GM21825 (cell line): ENCODE measurements around the gene SKIC3.

Source experiments
- ATAC-seq: cut with Tn5 transposase; IDR thresholded peaks from one replicate; pipeline ENCODE4 v1.9.1; 2021; ENCODE audit warnings: mild to moderate bottlenecking, moderate library complexity; ENCODE audit not compliant: unreplicated experiment

SKIC3 gene

GRCh38 chr5:95554647-95555548 lies at the start of gene SKIC3, which contains the start of gene ARSK:
Gene SKIC3, minus strand, starts transcription at chr5:95554977. Its CDS starts 7,827 bp downstream, at chr5:95547150.
Gene ARSK, plus strand, starts transcription at chr5:95555101. Its CDS starts 178 bp downstream, at chr5:95555279.
- ATAC-seq, result peak; percentile 93

DNA sequence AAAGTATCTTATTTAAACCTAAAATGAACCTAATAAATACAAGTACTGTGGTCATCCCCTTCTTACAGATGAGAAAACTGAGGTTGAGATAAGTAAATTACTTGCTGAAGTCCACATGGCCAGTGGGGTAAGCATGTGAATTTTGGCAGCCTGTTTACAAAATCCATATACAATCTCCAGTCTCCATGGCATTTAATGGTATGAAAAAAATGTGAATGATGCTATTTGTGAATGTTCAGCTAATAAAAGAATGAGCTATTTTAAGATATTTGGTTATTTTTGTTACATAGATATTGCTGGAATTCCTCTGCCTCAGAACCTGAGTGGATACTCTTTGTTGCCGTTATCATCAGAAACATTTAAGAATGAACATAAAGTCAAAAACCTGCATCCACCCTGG lies 45.8 kb upstream of the SKIC3 start:
- no peak for ATAC-seq

DNA sequence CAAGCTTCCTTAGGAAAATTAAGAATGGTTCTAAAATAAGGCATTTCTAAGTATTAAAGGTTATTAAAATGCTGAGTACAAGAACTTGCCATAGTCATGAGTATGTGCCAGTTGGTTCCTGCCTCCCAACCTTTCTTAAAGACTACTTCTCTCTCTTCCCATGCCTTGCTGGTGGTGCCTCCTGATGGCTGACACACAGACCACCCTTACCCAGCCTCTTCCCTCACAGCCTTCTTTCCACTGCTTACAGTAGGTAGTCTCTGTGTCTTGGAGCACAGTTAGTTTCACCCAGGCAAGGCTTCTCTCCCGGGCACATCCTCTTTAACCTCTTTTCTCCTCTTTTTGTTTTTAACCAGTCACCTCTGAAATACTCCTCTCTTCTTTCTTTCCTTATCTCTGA lies 44.5 kb upstream of the SKIC3 start:
- no peak for ATAC-seq

- ATAC-seq, result no peak
Measured at GRCh38 chr5:95595289-95595931, 40.6 kb upstream of the SKIC3 start.

GRCh38 chr5:95591490-95591901 lies 36.7 kb upstream of the SKIC3 start:
- ATAC-seq, result peak; percentile 87

- no peak for ATAC-seq
Measured at GRCh38 chr5:95590880-95591279, 36.1 kb upstream of the SKIC3 start.

DNA sequence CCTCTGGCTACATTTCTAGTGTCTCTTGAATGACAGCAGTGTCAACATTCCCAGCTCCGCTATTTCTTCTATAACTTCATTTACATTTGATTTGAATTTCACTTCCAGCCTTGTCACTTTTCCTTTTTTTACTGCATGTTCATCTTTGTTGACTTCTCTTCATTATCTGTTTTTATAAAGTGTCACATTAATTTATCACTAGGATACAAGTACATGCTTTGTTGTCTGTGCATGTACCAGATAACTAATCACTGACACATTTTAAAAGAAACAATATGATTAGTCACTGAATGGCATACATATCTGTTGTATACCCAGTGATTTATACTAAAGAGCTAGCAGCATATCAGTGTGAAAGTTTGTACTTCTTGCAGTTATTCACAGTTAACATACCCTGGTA lies 29.2 kb upstream of the SKIC3 start:
- no peak for ATAC-seq

GRCh38 chr5:95581576-95581975 lies 26.8 kb upstream of the SKIC3 start:
- no peak for ATAC-seq

- ATAC-seq, result no peak
Measured at GRCh38 chr5:95572016-95572415, 17.2 kb upstream of the SKIC3 start.

GRCh38 chr5:95565280-95565920 lies 10.6 kb upstream of the SKIC3 start:
- no peak for ATAC-seq

DNA sequence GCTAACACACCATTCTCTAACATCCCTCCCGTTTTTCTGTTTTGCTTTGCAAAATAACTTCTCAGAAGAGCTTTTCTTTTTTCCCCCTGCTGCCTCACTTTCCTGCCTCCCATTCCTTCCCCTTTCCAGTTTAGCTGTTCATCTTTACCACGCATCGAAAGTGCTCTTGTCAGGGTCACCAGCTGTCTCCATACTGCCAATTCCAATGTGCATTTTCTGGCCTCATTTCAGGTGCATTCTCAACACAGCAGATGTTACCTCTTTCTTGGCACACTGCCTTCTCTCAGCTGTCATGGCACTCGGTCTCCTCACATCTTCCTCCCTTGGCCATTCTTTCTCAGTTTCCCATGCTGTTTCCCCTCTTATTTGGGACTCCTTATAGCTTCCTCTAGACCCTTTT lies 9.7 kb upstream of the SKIC3 start:
- ATAC-seq, result no peak

GRCh38 chr5:95563367-95563766 lies 8.6 kb upstream of the SKIC3 start:
- no peak for ATAC-seq

- ATAC-seq, result no peak
Measured at GRCh38 chr5:95562282-95562681, 7.5 kb upstream of the SKIC3 start.

GRCh38 chr5:95557841-95558240 lies 3.1 kb upstream of the SKIC3 start:
- no peak for ATAC-seq

- ATAC-seq, result no peak
Measured at GRCh38 chr5:95555553-95555952, 776 bp upstream of the SKIC3 start.

GRCh38 chr5:95554331-95554646 lies 488 bp downstream of the SKIC3 start:
- ATAC-seq, result peak; percentile 24

- ATAC-seq, result no peak
Measured at GRCh38 chr5:95549030-95549429, 5.7 kb downstream of the SKIC3 start.

- no peak for ATAC-seq
Measured at GRCh38 chr5:95543017-95543705, 11.6 kb downstream of the SKIC3 start.

GRCh38 chr5:95537501-95537900 lies 17.3 kb downstream of the SKIC3 start:
- no peak for ATAC-seq

GRCh38 chr5:95533761-95534160 lies 21.0 kb downstream of the SKIC3 start:
- ATAC-seq, result no peak

- ATAC-seq, result no peak
Measured at GRCh38 chr5:95533106-95533505, 21.7 kb downstream of the SKIC3 start.
